Kidney (tissue), 14 donors: ENCODE results near the gene CDKN2AIPNL. TPM values are rescaled to one million over a fixed set of nuclear protein-coding genes. Genes with fewer than 3 reads are reported as not detected.
"Not testable (repeated sequence)": the region's sequence is repeated elsewhere in the genome, so short reads cannot be mapped to it uniquely, and the experiment has no call there.

Experiments used
- DNase-seq, 5 donors: peaks; one replicate each; pipeline ENCODE4 v3.0.0-alpha.2; 2013 to 2020
- FAIRE-seq: peaks from 2 replicates; lab custom pipeline; 2012; peaks lifted over from hg19 to GRCh38; lab: Jason Lieb, UNC
- H3K27ac ChIP-seq, 2 donors: one replicate each; pipeline ENCODE4 v1.7.0; 2013; ENCODE audit warnings: low read depth in 2 of 2, low read length in 2 of 2, inconsistent platforms in 1 of 2
- H3K27me3 ChIP-seq: one replicate; pipeline ENCODE4 v1.7.1; 2013; ENCODE audit warnings: low read length, inconsistent platforms; ENCODE audit not compliant: control insufficient read depth, insufficient read depth
- H3K36me3 ChIP-seq, 3 donors: one replicate each; pipeline versions ENCODE4 v1.7.0 to v1.7.1; 2013; ENCODE audit warnings: low read length in 3 of 3, control low read depth in 1 of 3, inconsistent platforms in 1 of 3; ENCODE audit not compliant: insufficient read depth in 3 of 3, control insufficient read depth in 2 of 3
- H3K4me1 ChIP-seq, 3 donors: one replicate each; pipeline versions ENCODE4 v1.7.0 to v1.7.1; 2013; ENCODE audit warnings: low read length in 3 of 3, inconsistent platforms in 1 of 3, low read depth in 1 of 3; ENCODE audit not compliant: control insufficient read depth in 2 of 3, insufficient read depth in 2 of 3
- H3K4me3 ChIP-seq, 3 donors: one replicate each; pipeline versions ENCODE4 v1.7.0 to v1.8.1; 2013; ENCODE audit warnings: low read length in 3 of 3, control low read depth in 1 of 3, inconsistent platforms in 1 of 3
- H3K9ac ChIP-seq, 3 donors: one replicate each; pipeline versions ENCODE4 v1.7.0 to v1.7.1; 2013; ENCODE audit warnings: low read length in 3 of 3, control low read depth in 1 of 3, inconsistent platforms in 1 of 3
- H3K9me3 ChIP-seq, 3 donors: one replicate each; pipeline versions ENCODE4 v1.7.0 to v1.7.1; 2013; ENCODE audit warnings: low read length in 3 of 3, control low read depth in 1 of 3, inconsistent platforms in 1 of 3; ENCODE audit not compliant: control insufficient read depth in 2 of 3, insufficient read depth in 1 of 3
- intact Hi-C: fragments of 100-400 bp; cut with DNase I; formaldehyde crosslinking; loops from one replicate; pipeline ENCODE4 v1.11.1; 2022
- polyA plus RNA-seq: library from polyadenylated mRNA; stranded (reverse); fragments of 350-450 nt; fragmentation: Illumina TruSeq; extraction: RNeasy Lipid Tissue Mini Kit (QIAGEN cat#74804); gene quantifications from one replicate; pipeline ENCODE4 v1.2.3, GENCODE V29; 2014; ENCODE audit warnings: low read depth, low replicate concordance; ENCODE audit not compliant: insufficient read depth
- total RNA-seq: library from RNA; stranded (reverse); fragmentation: NEBNext Ultra II Directional; extraction: Animal tissue kit (Norgen Biotek cat#: 25700); gene quantifications from one replicate; pipeline ENCODE4 v1.2.1, GENCODE V29; 2021
- TF ChIP-seq, protein P1 (sequence below): IDR thresholded peaks from 3 replicates; pipeline ENCODE4 v1.5.1; 2012; ENCODE audit warnings: mild to moderate bottlenecking, moderate library complexity, borderline replicate concordance; ENCODE audit not compliant: insufficient read depth; ENCODE audit errors: extremely low read depth
- donor health status: control.
- donor health status: control.
- donor health status: control.
- donor health status: control.
- donor health status: control.
- donor health status: DM: yes; HTN: yes; CAD: no.
- donor health status: Normal renal cell carcinoma (clear cell type).

Gene CDKN2AIPNL
- total and polyA plus RNA-seq, 2 donors from 2014 or later, result 19.0 to 38.2 TPM

DNA sequence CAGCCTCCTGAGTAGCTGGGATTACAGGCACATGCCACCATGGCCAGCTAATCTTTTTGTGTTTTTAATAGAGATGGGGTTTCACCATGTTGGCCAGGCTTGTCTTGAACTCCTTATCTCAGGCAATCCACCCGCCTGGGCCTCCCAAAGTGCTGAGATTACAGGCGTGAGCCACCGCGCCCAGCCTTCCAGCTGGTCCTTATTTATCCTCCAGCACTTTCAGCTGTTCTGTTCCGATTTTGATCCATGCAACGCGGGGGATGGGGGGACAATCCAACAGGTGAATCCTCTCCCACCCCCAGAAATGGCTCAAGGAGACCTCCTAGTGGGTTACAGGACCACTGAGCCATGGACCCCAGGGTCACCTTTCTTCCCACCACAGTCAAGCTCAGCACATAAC, 14.7 kb upstream of the CDKN2AIPNL start:
- Histone ChIP-seq H3K9me3 (no peaks in the 10 kb centered on the region), H3K36me3 (no peaks in the 10 kb centered on the region), H3K4me3 (no peak overlapping the region), H3K9ac (no peak overlapping the region), H3K27ac (no peak overlapping the region), H3K4me1 (no peaks in the 10 kb centered on the region), H3K27me3 (no peaks in the 10 kb centered on the region)
- no peak for FAIRE-seq
- intact Hi-C loops, result no loop called here
- no peak for DNase-seq
- TF ChIP-seq, protein P1, sequence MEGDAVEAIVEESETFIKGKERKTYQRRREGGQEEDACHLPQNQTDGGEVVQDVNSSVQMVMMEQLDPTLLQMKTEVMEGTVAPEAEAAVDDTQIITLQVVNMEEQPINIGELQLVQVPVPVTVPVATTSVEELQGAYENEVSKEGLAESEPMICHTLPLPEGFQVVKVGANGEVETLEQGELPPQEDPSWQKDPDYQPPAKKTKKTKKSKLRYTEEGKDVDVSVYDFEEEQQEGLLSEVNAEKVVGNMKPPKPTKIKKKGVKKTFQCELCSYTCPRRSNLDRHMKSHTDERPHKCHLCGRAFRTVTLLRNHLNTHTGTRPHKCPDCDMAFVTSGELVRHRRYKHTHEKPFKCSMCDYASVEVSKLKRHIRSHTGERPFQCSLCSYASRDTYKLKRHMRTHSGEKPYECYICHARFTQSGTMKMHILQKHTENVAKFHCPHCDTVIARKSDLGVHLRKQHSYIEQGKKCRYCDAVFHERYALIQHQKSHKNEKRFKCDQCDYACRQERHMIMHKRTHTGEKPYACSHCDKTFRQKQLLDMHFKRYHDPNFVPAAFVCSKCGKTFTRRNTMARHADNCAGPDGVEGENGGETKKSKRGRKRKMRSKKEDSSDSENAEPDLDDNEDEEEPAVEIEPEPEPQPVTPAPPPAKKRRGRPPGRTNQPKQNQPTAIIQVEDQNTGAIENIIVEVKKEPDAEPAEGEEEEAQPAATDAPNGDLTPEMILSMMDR, result no peak

DNA sequence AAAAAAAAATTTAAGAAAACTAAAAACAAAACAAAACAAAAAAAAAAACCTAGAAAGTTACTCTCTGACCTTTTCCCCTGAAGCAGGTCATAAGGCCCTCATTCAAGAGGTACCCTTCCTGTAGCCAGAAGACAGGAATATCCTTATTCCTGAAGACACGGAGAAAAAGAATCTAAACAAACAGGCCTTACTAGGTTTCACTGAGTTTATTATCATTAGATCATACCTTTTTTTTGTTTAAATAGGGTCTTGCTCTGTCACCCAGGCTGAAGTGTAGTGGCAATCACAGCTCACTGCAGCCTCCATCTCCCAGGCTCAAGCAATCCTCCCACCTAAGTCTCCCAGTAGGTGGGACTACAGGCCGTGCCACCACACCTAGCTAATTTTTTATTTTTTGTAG, 11.7 kb upstream of the CDKN2AIPNL start:
- TF ChIP-seq, protein P1, result no peak
- intact Hi-C loops, result no loop called here

DNA sequence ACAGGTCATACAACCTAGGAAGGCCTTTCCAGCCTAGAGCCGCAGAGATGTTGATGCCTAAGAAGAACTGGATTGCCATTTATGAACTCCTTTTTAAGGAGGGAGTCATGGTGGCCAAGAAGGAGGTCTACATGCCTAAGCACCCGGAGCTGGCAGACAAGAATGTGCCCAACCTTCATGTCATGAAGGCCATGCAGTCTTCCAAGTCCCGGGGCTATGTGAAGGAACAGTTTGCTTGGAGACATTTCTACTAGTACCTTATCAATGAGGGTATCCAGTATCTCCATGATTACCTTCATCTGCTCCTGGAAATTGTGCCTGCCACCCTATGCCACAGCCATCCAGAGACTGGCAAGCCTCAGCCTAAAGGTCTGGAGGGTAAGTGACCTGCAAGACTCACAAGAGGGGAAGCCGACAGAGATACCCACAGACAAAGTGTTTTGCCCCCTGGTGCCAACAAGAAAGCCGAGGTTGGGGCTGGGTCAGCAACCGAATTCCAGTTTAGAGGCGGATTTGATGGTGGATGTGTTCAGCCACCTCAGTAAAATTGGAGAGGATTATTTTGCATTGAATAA, 11.2 kb upstream of the CDKN2AIPNL start:
- DNase-seq (no peak), FAIRE-seq (no peak)
- Histone ChIP-seq H3K4me3 (no peak overlapping the region), H3K27ac (no peak overlapping the region), H3K9ac (no peak overlapping the region), H3K9me3 (no peaks in the 10 kb centered on the region), H3K36me3 (no peaks in the 10 kb centered on the region), H3K4me1 (no peaks in the 10 kb centered on the region), H3K27me3 (no peaks in the 10 kb centered on the region)
- TF ChIP-seq, protein P1, result no peak
- intact Hi-C loops, result no loop called here

More for the DNA sequence above, 11.7 kb upstream of the CDKN2AIPNL start:
- H3K36me3 ChIP-seq, result no peaks in the 10 kb centered on the region
- no peak overlapping the region for H3K9ac ChIP-seq
- no peaks in the 10 kb centered on the region for H3K4me1 ChIP-seq
- H3K9me3 ChIP-seq, result no peaks in the 10 kb centered on the region
- H3K27me3 ChIP-seq, result no peaks in the 10 kb centered on the region
- no peak for DNase-seq
- FAIRE-seq, result no peak
- H3K27ac ChIP-seq, result no peak overlapping the region
- no peak overlapping the region for H3K4me3 ChIP-seq

DNA sequence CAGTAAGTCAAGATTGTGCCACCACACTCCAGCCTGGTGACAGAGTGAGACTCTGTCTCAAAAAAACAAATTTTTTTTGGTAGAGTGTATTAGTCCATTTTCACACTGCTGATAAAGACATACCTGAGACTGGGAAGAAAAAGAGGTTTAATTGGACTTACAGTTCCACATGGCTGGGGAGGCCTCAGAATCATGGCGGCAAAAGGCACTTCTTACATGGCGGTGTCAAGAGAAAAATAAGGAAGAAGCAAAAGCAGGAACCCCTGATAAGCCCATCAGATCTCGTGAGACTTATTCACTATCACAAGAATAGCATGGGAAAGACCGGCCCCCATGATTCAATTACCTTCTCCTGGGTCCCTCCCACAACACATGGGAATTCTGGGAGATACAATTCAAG, 9.4 kb upstream of the CDKN2AIPNL start:
- H3K27ac ChIP-seq, H3K4me3 ChIP-seq, intact Hi-C loops, H3K36me3 ChIP-seq, FAIRE-seq, DNase-seq, H3K27me3 ChIP-seq, H3K9ac ChIP-seq, H3K9me3 ChIP-seq, H3K4me1 ChIP-seq: not testable (repeated sequence)
